Measurements from ENCODE around the gene NOM1.

GRCh38 chr7:156935250-156935649 lies 14.3 kb upstream of the NOM1 start:
- TF ChIP-seq TAF1 (IDR thresholded peaks at IDR 0.05; ENCODE audit: borderline replicate concordance, insufficient read depth, low read length) (no peak), POLR2AphosphoS5 (IDR thresholded peaks at IDR 0.05; ENCODE audit: low read depth, low read length) (no peak)

Data from PFSK-1 (cell line).